HG03108 (cell line): ENCODE measurements around the gene RYR2.
"Not testable (repeated sequence)": the region's sequence is repeated elsewhere in the genome, so short reads cannot be mapped to it uniquely, and the experiment has no call there.

Source experiments
- ATAC-seq: cut with Tn5 transposase; IDR thresholded peaks from one replicate; pipeline ENCODE4 v1.9.1; 2021; ENCODE audit warnings: moderate library complexity; ENCODE audit not compliant: unreplicated experiment

The RYR2 gene

GRCh38 chr1:237832858-237833257 is 790.9 kb downstream of the RYR2 start:
- no peak for ATAC-seq

- no peak for ATAC-seq
These were observed 792.1 kb downstream of the RYR2 start for GRCh38 chr1:237834048-237834447.

- no peak for ATAC-seq
These were observed 792.5 kb downstream of the RYR2 start for GRCh38 chr1:237834461-237834860.

GRCh38 chr1:237838320-237838719 is 796.3 kb downstream of the RYR2 start:
- ATAC-seq: no peak

GRCh38 chr1:237838904-237839534 is 797.0 kb downstream of the RYR2 start:
- no peak for ATAC-seq

GRCh38 chr1:237841485-237841884 is 799.5 kb downstream of the RYR2 start:
- ATAC-seq: no peak

- not testable (repeated sequence) for ATAC-seq
These were observed 801.5 kb downstream of the RYR2 start for GRCh38 chr1:237843516-237843915.

- ATAC-seq: no peak
These were observed 809.3 kb downstream of the RYR2 start for GRCh38 chr1:237851210-237851845.

- no peak for ATAC-seq
These were observed 810.4 kb downstream of the RYR2 start for GRCh38 chr1:237852342-237852741.

- ATAC-seq: no peak
These were observed 815.5 kb downstream of the RYR2 start for GRCh38 chr1:237857455-237857854.

GRCh38 chr1:237858992-237859391 is 817.0 kb downstream of the RYR2 start:
- ATAC-seq: no peak

GRCh38 chr1:237861944-237862343 is 820.0 kb downstream of the RYR2 start:
- ATAC-seq: no peak

GRCh38 chr1:237863234-237863633 is 821.2 kb downstream of the RYR2 start:
- no peak for ATAC-seq

- no peak for ATAC-seq
These were observed 822.6 kb downstream of the RYR2 start for GRCh38 chr1:237864338-237865244.

- ATAC-seq: no peak
These were observed 825.5 kb downstream of the RYR2 start for GRCh38 chr1:237867380-237867888.

- ATAC-seq: no peak
These were observed 827.0 kb downstream of the RYR2 start for GRCh38 chr1:237868817-237869600.

GRCh38 chr1:237873487-237874211 is 831.7 kb downstream of the RYR2 start:
- no peak for ATAC-seq

- no peak for ATAC-seq
These were observed 833.3 kb downstream of the RYR2 start for GRCh38 chr1:237875291-237875690.

GRCh38 chr1:237877631-237878030 is 835.6 kb downstream of the RYR2 start:
- ATAC-seq: no peak

GRCh38 chr1:237878406-237878805 is 836.4 kb downstream of the RYR2 start:
- no peak for ATAC-seq
